Mesodermal cell (in vitro differentiated cells): Measurements from ENCODE around the gene SPATA2L.
"Not testable (repeated sequence)": the region's sequence is repeated elsewhere in the genome, so short reads cannot be mapped to it uniquely, and the experiment has no call there.

ENCODE experiments used
- H3K27ac ChIP-seq: 2 replicates; pipeline ENCODE4 v1.7.0; 2013; ENCODE audit warnings: mild to moderate bottlenecking, low read depth, low read length, moderate library complexity; ENCODE audit not compliant: severe bottlenecking
- H3K36me3 ChIP-seq: 2 replicates; pipeline ENCODE4 v1.7.1; 2013; ENCODE audit warnings: mild to moderate bottlenecking, low read length, moderate library complexity; ENCODE audit not compliant: control insufficient read depth, insufficient read depth
- H3K4me1 ChIP-seq: one replicate; pipeline ENCODE4 v1.7.1; 2013; ENCODE audit warnings: mild to moderate bottlenecking, low read length; ENCODE audit not compliant: insufficient read depth, control insufficient read depth, poor library complexity, severe bottlenecking
- H3K4me3 ChIP-seq: 2 replicates; pipeline ENCODE4 v1.7.0; 2013; ENCODE audit warnings: low read length, control low read depth, mild to moderate bottlenecking; ENCODE audit not compliant: insufficient read depth, poor library complexity, severe bottlenecking; ENCODE audit errors: extremely low read depth
- H3K9me3 ChIP-seq: 2 replicates; pipeline ENCODE4 v1.7.1; 2013; ENCODE audit warnings: mild to moderate bottlenecking, low read length, moderate library complexity; ENCODE audit not compliant: control insufficient read depth
- WGBS, 2 experiments: methylation state at CpG; one replicate each; pipeline ENCODE4 v1.1.5; 2013; ENCODE audit warnings: missing lambda C conversion rate in 2 of 2; ENCODE audit not compliant: insufficient coverage in 2 of 2; 5-methylcytosine and 5-hydroxymethylcytosine counted together

The SPATA2L gene

GRCh38 chr16:89689142-89689541, 12.4 kb downstream of the SPATA2L start:
- 93 to 98% methylated on average over 13 of the region's 13 CpGs for WGBS, 2 experiments
- Histone ChIP-seq H3K36me3 (peaks cover 74% of the 10 kb centered on the region), H3K4me3 (no peak overlapping the region), H3K4me1 (no peaks in the 10 kb centered on the region), H3K9me3 (peaks cover 10% of the 10 kb centered on the region), H3K27ac (no peak overlapping the region)

- H3K4me3 ChIP-seq: no peak overlapping the region
- peaks cover 14% of the 10 kb centered on the region for H3K9me3 ChIP-seq
- H3K27ac ChIP-seq: no peak overlapping the region
- H3K4me1 ChIP-seq: no peaks in the 10 kb centered on the region
- H3K36me3 ChIP-seq: peaks cover 74% of the 10 kb centered on the region
- WGBS, 2 experiments: 100% methylated on average over 2 to 3 of the region's 5 CpGs
These were observed 13.1 kb downstream of the SPATA2L start for GRCh38 chr16:89688395-89688794.

- no peaks in the 10 kb centered on the region for H3K4me1 ChIP-seq
- peak overlapping the region; percentile 76 for H3K4me3 ChIP-seq
- peaks cover 14% of the 10 kb centered on the region for H3K9me3 ChIP-seq
- 29 to 33% methylated on average over 29 to 37 of the region's 42 CpGs for WGBS, 2 experiments
- H3K36me3 ChIP-seq: peaks cover 73% of the 10 kb centered on the region
- H3K27ac ChIP-seq: peak overlapping the region; percentile 79
These were observed 14.2 kb downstream of the SPATA2L start for GRCh38 chr16:89687092-89687940.

- peaks cover 14% of the 10 kb centered on the region for H3K9me3 ChIP-seq
- H3K27ac ChIP-seq: peak within 1 kb of the TSS; percentile 79
- peak within 1 kb of the TSS; percentile 76 for H3K4me3 ChIP-seq
- no peaks in the 10 kb centered on the region for H3K4me1 ChIP-seq
- WGBS, 2 experiments: 1% methylated on average over 54 to 66 of the region's 67 CpGs
- H3K36me3 ChIP-seq: peaks cover 69% of the 10 kb centered on the region
These were observed 14.9 kb downstream of the SPATA2L start, which contains the start of gene CDK10 for GRCh38 chr16:89686520-89687091. Gene CDK10, plus strand, starts transcription at chr16:89686689. Its CDS starts 22 bp downstream, at chr16:89686711.

GRCh38 chr16:89685916-89686315, 15.6 kb downstream of the SPATA2L start:
- Histone ChIP-seq H3K36me3 (peaks cover 68% of the 10 kb centered on the region), H3K27ac (no peak overlapping the region), H3K4me1 (no peaks in the 10 kb centered on the region), H3K9me3 (peaks cover 19% of the 10 kb centered on the region), H3K4me3 (no peak overlapping the region)
- WGBS, 2 experiments: 100% methylated on average over 1 of the region's 1 CpG; no CpG with 5 or more reads in 1 of the 2 experiments

GRCh38 chr16:89678258-89678657, 23.2 kb downstream of the SPATA2L start:
- H3K4me3 ChIP-seq: no peak overlapping the region
- 100% methylated on average over 1 of the region's 2 CpGs for WGBS, 2 experiments
- peaks cover 32% of the 10 kb centered on the region for H3K9me3 ChIP-seq
- H3K36me3 ChIP-seq: peaks cover 37% of the 10 kb centered on the region
- H3K4me1 ChIP-seq: no peaks in the 10 kb centered on the region
- no peak overlapping the region for H3K27ac ChIP-seq

- 94 to 98% methylated on average over 14 to 15 of the region's 16 CpGs for WGBS, 2 experiments
These were observed 29.1 kb downstream of the SPATA2L start for GRCh38 chr16:89672177-89672941.

GRCh38 chr16:89671565-89671964, 29.9 kb downstream of the SPATA2L start:
- not testable (repeated sequence) for H3K27ac ChIP-seq, H3K9me3 ChIP-seq, H3K4me3 ChIP-seq, H3K4me1 ChIP-seq
- H3K36me3 ChIP-seq: peaks cover 26% of the 10 kb centered on the region
- no CpG with 5 or more reads among the region's 4 CpGs for WGBS, 2 experiments

More at GRCh38 chr16:89672177-89672941, 29.1 kb downstream of the SPATA2L start:
- Histone ChIP-seq H3K27ac (no peak overlapping the region), H3K4me3 (no peak overlapping the region), H3K36me3 (peaks cover 26% of the 10 kb centered on the region), H3K9me3 (peaks cover 7% of the 10 kb centered on the region), H3K4me1 (no peaks in the 10 kb centered on the region)

GRCh38 chr16:89670496-89671431, 30.7 kb downstream of the SPATA2L start:
- Histone ChIP-seq H3K9me3 (peaks cover 13% of the 10 kb centered on the region), H3K27ac (no peak overlapping the region), H3K36me3 (peaks cover 32% of the 10 kb centered on the region), H3K4me3 (no peak overlapping the region), H3K4me1 (no peaks in the 10 kb centered on the region)
- WGBS, 2 experiments: 92 to 98% methylated on average over 6 to 8 of the region's 10 CpGs

- no peaks in the 10 kb centered on the region for H3K4me1 ChIP-seq
- no peak overlapping the region for H3K4me3 ChIP-seq
- WGBS, 2 experiments: 91% methylated on average over 8 to 10 of the region's 13 CpGs
These were observed 31.8 kb downstream of the SPATA2L start for GRCh38 chr16:89669755-89670154.

More at GRCh38 chr16:89669755-89670154, 31.8 kb downstream of the SPATA2L start:
- Histone ChIP-seq H3K36me3 (peaks cover 37% of the 10 kb centered on the region), H3K27ac (no peak overlapping the region), H3K9me3 (peaks cover 16% of the 10 kb centered on the region)
